ENCODE results near the gene SCN5A.

- TF ChIP-seq CTCF (IDR thresholded peaks at IDR 0.05): no peak
- TF ChIP-seq SIN3A (IDR thresholded peaks at IDR 0.05; ENCODE audit: borderline replicate concordance, insufficient read depth, low read depth, low read length): no peak
- no peak for TF ChIP-seq TCF7L2 (IDR thresholded peaks at IDR 0.05; ENCODE audit: low read depth, low read length)
- no peak for TF ChIP-seq POLR2AphosphoS5 (IDR thresholded peaks at IDR 0.05; ENCODE audit: low read depth, low read length)
Measured at GRCh38 chr3:38585791-38586420, 63.6 kb downstream of the SCN5A start.

All from Panc1 (cell line).